ENCODE data around the gene DCST2.

DNA sequence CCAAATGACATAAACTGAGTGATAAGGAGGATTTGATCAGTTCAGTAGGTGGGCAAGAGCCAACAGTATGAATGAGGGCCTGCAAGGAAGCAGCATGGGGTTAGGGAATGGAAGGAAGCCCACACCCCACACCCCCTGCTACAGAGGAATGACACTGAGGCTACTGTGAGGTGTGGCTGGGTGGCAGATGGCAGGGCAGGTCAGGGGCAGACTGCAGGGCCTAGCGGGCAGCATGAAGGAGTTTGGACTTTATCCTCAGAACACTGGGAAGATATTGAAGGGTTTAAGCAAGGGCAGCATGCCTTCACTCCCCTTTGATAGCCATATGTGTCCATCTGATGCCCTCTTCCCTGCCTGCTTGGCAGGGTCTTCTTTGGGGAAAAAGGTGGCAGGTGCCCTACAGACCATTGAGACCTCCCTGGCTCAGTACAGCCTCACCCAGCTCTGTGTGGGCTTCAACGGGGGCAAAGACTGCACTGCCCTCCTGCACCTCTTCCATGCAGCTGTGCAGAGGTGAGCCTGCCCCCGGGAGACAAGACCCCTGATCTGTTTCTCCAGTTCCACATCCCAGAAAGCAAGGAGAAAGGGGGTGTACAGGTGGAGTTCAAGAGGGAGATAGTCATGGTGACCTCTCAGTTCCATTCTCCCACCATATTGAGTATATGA, 44.3 kb downstream of the DCST2 start:
- TF ChIP-seq, protein P1, sequence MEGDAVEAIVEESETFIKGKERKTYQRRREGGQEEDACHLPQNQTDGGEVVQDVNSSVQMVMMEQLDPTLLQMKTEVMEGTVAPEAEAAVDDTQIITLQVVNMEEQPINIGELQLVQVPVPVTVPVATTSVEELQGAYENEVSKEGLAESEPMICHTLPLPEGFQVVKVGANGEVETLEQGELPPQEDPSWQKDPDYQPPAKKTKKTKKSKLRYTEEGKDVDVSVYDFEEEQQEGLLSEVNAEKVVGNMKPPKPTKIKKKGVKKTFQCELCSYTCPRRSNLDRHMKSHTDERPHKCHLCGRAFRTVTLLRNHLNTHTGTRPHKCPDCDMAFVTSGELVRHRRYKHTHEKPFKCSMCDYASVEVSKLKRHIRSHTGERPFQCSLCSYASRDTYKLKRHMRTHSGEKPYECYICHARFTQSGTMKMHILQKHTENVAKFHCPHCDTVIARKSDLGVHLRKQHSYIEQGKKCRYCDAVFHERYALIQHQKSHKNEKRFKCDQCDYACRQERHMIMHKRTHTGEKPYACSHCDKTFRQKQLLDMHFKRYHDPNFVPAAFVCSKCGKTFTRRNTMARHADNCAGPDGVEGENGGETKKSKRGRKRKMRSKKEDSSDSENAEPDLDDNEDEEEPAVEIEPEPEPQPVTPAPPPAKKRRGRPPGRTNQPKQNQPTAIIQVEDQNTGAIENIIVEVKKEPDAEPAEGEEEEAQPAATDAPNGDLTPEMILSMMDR (IDR thresholded peaks at IDR 0.05): no peak
- TF ChIP-seq EP300 (IDR thresholded peaks at IDR 0.05) (no peak), POLR2A (IDR thresholded peaks at IDR 0.05) (no peak)
